Measurements from ENCODE around the gene IFT88. TPM values are rescaled to one million over a fixed set of nuclear protein-coding genes. Genes with fewer than 3 reads are reported as not detected.
A peak's percentile ranks its signal among the peaks of the same experiment; 100 is the strongest.

Gene IFT88
- total RNA-seq, 1 experiment from 2014 or later = 10.8 TPM

DNA sequence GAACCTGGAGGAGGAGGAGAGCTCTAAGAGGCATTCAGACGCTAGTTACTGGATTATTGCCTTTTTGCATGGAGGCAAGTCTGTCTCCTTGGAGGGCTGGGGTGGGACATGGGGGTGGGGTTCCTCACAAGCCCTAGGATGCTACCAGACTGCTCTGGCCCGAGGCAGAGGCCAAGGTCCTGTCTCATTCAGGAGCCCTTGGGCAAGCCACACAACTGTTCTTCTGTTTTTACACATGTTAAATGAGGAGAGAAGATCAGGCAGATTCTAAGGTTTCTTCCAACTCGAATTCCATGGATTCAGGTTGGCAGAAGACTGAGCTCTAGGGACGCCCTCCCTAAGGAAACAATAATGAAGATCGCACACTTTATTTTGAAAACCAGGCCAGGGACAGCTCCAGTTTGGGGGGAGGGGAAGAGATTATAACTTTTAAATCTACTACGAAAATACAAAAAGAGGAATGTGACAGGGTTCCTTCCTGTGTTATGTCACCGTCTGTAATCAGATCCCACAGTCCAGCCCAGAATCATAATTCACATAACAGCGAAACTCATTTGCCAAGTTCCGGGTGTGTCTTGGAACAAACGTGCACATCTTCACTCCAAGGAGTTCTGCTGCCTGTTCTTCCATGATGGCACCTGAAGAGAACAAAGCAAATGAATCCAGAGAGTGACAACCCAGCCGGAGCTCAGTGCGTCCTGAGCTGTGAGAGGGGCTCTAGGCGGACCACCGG, 161.8 kb downstream of the IFT88 start:
- Histone ChIP-seq H4K20me1 (ENCODE audit: insufficient read depth, low read depth, low read length) (no peaks in the 10 kb centered on the region), H3K4me3 (ENCODE audit: low read length) (no peak overlapping the region), H3K27ac (ENCODE audit: low read length) (no peak overlapping the region), H3K4me2 (ENCODE audit: low read depth, low read length, poor library complexity, severe bottlenecking) (no peak overlapping the region), H3K36me3 (ENCODE audit: insufficient read depth, low read length) (no peaks in the 10 kb centered on the region), H3K4me1 (ENCODE audit: low read length) (no peaks in the 10 kb centered on the region), H3K27me3 (ENCODE audit: low read length) (no peaks in the 10 kb centered on the region), H3K9me3 (ENCODE audit: low read length) (no peaks in the 10 kb centered on the region), H3K9me2 (replicated peaks; ENCODE audit: insufficient read depth, low read length) (no peaks in the 10 kb centered on the region), H3K9ac (ENCODE audit: low read length) (no peak overlapping the region), H2AFZ (ENCODE audit: low read length) (no peak overlapping the region), H3K79me2 (ENCODE audit: low read length) (no peaks in the 10 kb centered on the region)
- DNase-seq = no peak

DNA sequence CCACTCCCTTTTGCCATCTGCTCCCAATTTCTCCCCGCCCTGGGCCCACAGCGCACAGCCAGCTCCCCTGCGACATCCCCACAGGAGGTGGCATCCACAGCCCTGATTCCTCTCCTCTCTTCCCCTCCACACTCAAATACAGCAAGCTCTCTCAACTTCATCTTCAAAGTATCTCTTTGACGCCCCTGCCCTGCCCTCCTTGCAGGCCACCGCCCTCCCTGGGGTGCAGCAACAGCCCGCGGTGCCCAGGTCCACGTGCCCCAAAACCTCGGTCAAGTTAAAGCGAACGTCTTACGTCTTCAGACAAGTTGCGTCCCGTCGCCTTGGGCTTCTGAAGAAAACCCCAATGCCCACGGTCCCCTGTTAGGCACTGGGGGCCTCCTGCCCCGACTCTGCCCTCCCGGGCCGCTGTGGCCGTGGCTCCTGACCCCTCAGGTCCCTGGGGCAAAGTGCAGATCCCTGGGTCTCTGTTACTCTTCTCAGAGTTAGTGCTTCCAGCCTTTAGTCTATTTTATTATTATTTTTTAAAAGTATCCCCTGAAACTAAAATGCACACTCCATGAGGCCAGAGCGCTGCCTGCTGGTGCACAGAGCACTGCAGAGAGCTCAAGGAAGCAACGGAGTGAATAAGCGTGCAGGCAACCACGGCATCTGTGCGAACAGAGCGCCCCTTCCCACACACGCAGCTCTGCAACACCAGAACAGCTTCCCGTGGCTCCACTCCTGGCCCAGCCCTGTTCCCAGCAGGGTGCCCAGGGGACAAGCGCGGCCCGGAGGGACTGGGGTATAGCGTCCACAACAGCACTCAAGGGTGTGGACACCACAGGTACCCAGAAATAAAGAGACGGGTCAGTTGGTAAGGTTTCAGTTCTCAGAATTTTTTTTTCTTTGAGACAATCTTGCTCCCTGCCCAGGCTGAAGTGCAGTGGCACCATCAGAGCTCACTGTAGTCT, 163.0 kb downstream of the IFT88 start:
- no peaks in the 10 kb centered on the region for H3K9me3 ChIP-seq (ENCODE audit: low read length)
- H3K9ac ChIP-seq (ENCODE audit: low read length) = no peak overlapping the region
- no peaks in the 10 kb centered on the region for H4K20me1 ChIP-seq (ENCODE audit: insufficient read depth, low read depth, low read length)
- H3K36me3 ChIP-seq (ENCODE audit: insufficient read depth, low read length) = no peaks in the 10 kb centered on the region
- no peak overlapping the region for H3K4me2 ChIP-seq (ENCODE audit: low read depth, low read length, poor library complexity, severe bottlenecking)
- H3K27me3 ChIP-seq (ENCODE audit: low read length) = no peaks in the 10 kb centered on the region
- no peak for DNase-seq
- no peak overlapping the region for H2AFZ ChIP-seq (ENCODE audit: low read length)
- H3K79me2 ChIP-seq (ENCODE audit: low read length) = no peaks in the 10 kb centered on the region
- H3K4me3 ChIP-seq (ENCODE audit: low read length) = no peak overlapping the region
- H3K9me2 ChIP-seq (replicated peaks; ENCODE audit: insufficient read depth, low read length) = no peaks in the 10 kb centered on the region
- H3K27ac ChIP-seq (ENCODE audit: low read length) = no peak overlapping the region
- no peaks in the 10 kb centered on the region for H3K4me1 ChIP-seq (ENCODE audit: low read length)

DNA sequence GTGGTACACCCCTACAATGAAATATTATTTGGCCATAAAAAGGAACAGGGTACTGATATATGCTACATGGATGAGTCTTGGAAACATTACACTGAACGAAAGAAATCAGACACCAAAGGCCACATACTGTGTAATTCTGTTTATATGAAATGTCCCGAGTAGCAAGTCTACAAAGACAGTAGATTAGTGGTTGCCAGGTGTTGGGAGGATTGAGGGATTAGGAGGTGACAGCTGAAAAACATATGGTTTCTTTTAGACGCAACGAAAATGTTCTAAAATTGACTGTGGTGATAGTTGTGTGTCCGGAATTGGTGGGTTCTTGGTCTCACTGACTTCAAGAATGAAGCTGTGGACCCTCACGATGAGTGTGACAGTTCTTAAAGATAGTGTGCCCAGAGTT, 171.7 kb downstream of the IFT88 start:
- no peak overlapping the region for H3K4me3 ChIP-seq (ENCODE audit: low read length)
- peaks cover 7% of the 10 kb centered on the region; the same call in 1 of the 2 replicates for H3K9me3 ChIP-seq (ENCODE audit: low read length)
- H3K27ac ChIP-seq (ENCODE audit: low read length) = no peak overlapping the region
- H3K4me1 ChIP-seq (ENCODE audit: low read length) = no peaks in the 10 kb centered on the region
- no peak for DNase-seq
- H2AFZ ChIP-seq (ENCODE audit: low read length) = no peak overlapping the region
- H3K9ac ChIP-seq (ENCODE audit: low read length) = no peak overlapping the region
- H4K20me1 ChIP-seq (ENCODE audit: insufficient read depth, low read depth, low read length) = no peaks in the 10 kb centered on the region
- no peaks in the 10 kb centered on the region for H3K9me2 ChIP-seq (replicated peaks; ENCODE audit: insufficient read depth, low read length)
- H3K27me3 ChIP-seq (ENCODE audit: low read length) = no peaks in the 10 kb centered on the region
- no peak overlapping the region for H3K4me2 ChIP-seq (ENCODE audit: low read depth, low read length, poor library complexity, severe bottlenecking)
- H3K36me3 ChIP-seq (ENCODE audit: insufficient read depth, low read length) = no peaks in the 10 kb centered on the region
- no peaks in the 10 kb centered on the region for H3K79me2 ChIP-seq (ENCODE audit: low read length)

DNA sequence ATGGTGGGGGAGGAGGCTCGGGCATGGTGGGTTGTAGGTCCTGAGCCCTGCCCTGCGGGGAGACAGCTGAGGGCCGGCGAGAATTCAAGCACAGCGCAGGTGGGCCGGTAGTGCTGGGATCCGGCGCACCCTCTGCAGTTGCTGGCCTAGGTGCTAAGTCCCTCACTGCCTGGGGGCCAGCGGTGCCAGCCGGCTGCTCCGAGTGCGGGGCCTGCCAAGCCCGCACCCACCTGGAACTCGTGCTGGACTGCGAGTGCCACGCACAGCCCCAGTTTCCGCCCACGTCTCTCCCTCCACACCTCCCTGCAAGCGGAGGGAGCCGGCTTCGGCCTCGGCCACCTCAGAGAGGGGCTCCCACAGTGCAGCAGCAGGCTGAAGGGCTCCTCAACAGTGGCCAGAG, 173.1 kb downstream of the IFT88 start:
- no peak overlapping the region for H3K27ac ChIP-seq (ENCODE audit: low read length)

More for the DNA sequence above, 173.1 kb downstream of the IFT88 start:
- Histone ChIP-seq H3K9ac (ENCODE audit: low read length) (no peak overlapping the region), H3K36me3 (ENCODE audit: insufficient read depth, low read length) (no peaks in the 10 kb centered on the region), H3K4me1 (ENCODE audit: low read length) (no peaks in the 10 kb centered on the region), H3K4me3 (ENCODE audit: low read length) (no peak overlapping the region), H3K9me3 (ENCODE audit: low read length) (peaks cover 7% of the 10 kb centered on the region; the same call in 1 of the 2 replicates), H3K9me2 (replicated peaks; ENCODE audit: insufficient read depth, low read length) (no peaks in the 10 kb centered on the region), H3K4me2 (ENCODE audit: low read depth, low read length, poor library complexity, severe bottlenecking) (no peak overlapping the region), H3K27me3 (ENCODE audit: low read length) (no peaks in the 10 kb centered on the region), H2AFZ (ENCODE audit: low read length) (no peak overlapping the region), H3K79me2 (ENCODE audit: low read length) (no peaks in the 10 kb centered on the region), H4K20me1 (ENCODE audit: insufficient read depth, low read depth, low read length) (no peaks in the 10 kb centered on the region)
- DNase-seq = no peak

Small RNA genes within 50 kb of the gene (small RNA-seq; reads per million reads assigned to genes)
- gene RNU2-7P = 0.63 reads per million, percentile 16 among the genes with 10 or more reads in this experiment

Other genes with a start within 250 kb of the IFT88 start
- gene CRYL1, start 41.3 kb upstream of the IFT88 start, total RNA-seq (2014; rRNA removed; shearing (Covaris generic); ENCODE audit: low replicate concordance) = 1.7 and 3.0 TPM in 2 replicates
- gene IL17D, start 136.5 kb downstream of the IFT88 start, total RNA-seq (2014; rRNA removed; shearing (Covaris generic); ENCODE audit: low replicate concordance) = 1.5 TPM in 1 of 2 replicates, not detected in the other
- gene EEF1AKMT1, start 206.8 kb downstream of the IFT88 start, total RNA-seq (2014; rRNA removed; shearing (Covaris generic); ENCODE audit: low replicate concordance) = 1.5 and 2.1 TPM in 2 replicates

All from Karpas-422 (cell line).